Measurements from ENCODE around the gene GPR37L1.

DNA sequence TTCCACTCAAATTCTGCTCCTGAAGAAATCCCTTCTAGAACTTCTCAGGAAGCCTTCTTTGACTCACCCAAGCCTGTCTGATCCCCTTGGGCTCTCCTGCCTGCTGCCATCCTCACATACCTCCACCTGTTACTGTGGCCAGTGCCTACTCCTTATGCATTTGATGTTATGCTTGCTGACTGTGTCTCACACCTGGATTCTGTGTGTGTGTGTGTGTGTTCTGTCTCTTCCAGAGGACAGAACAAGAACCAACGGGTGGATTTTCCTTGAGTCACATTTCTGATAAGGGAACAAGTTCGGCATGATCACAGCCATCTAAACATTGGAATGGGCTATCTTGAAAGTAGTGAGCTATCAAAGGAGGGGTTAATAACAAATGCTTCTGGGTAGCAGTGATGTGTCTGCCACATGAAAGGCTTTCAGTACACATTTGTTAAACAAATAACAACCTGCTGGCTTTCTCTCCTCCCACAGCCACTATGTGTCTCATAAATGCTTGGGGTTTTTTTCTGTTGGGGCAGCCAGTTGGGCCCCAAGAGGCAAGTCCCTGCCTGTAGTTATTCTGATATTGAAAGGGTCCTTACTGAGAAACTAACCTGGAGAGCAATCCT is 8.9 kb upstream of the GPR37L1 start:
- TF ChIP-seq, protein P1, sequence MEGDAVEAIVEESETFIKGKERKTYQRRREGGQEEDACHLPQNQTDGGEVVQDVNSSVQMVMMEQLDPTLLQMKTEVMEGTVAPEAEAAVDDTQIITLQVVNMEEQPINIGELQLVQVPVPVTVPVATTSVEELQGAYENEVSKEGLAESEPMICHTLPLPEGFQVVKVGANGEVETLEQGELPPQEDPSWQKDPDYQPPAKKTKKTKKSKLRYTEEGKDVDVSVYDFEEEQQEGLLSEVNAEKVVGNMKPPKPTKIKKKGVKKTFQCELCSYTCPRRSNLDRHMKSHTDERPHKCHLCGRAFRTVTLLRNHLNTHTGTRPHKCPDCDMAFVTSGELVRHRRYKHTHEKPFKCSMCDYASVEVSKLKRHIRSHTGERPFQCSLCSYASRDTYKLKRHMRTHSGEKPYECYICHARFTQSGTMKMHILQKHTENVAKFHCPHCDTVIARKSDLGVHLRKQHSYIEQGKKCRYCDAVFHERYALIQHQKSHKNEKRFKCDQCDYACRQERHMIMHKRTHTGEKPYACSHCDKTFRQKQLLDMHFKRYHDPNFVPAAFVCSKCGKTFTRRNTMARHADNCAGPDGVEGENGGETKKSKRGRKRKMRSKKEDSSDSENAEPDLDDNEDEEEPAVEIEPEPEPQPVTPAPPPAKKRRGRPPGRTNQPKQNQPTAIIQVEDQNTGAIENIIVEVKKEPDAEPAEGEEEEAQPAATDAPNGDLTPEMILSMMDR (IDR thresholded peaks at IDR 0.05; ENCODE audit: poor library complexity, severe bottlenecking), result no peak
- TF ChIP-seq EP300 (conservative IDR thresholded peaks at IDR 0.05; ENCODE audit: poor library complexity, severe bottlenecking) (no peak), RAD21 (conservative IDR thresholded peaks at IDR 0.05) (no peak)
